CD4-positive, CD25-positive, alpha-beta regulatory T cell (primary cell): ENCODE data around the gene SLC6A19. TPM values are rescaled to one million over a fixed set of nuclear protein-coding genes. Genes with fewer than 3 reads are reported as not detected.

Source experiments
- ATAC-seq, 2 donors: fragments of 150-1000 bp; cut with Tn5 transposase; one replicate each; pipeline ENCODE4 v1.10.0; 2021; ENCODE audit warnings: low read depth in 2 of 2, moderate number of reproducible peaks in 2 of 2, moderate library complexity in 1 of 2
- DNase-seq, 3 donors: peaks; one replicate each; pipeline versions ENCODE4 v3.0.0 to v3.0.0-alpha.2; 2012 to 2022; ENCODE audit warnings: mixed read lengths in 1 of 3
- H3K27ac ChIP-seq: one replicate; pipeline ENCODE4 v1.7.0; 2013; ENCODE audit warnings: mild to moderate bottlenecking, low read length; ENCODE audit not compliant: insufficient read depth, poor library complexity, severe bottlenecking
- H3K27me3 ChIP-seq: one replicate; pipeline ENCODE4 v1.7.0; 2013; ENCODE audit warnings: low read length; ENCODE audit not compliant: control insufficient read depth, insufficient read depth
- H3K36me3 ChIP-seq: one replicate; pipeline ENCODE4 v1.7.0; 2013; ENCODE audit warnings: mild to moderate bottlenecking, low read length, moderate library complexity; ENCODE audit not compliant: control insufficient read depth, insufficient read depth
- H3K4me1 ChIP-seq: 2 replicates; pipeline ENCODE4 v1.7.0; 2013; ENCODE audit warnings: mild to moderate bottlenecking, low read length; ENCODE audit not compliant: insufficient read depth, control insufficient read depth, poor library complexity, severe bottlenecking
- H3K4me3 ChIP-seq: one replicate; pipeline ENCODE4 v1.7.0; 2013; ENCODE audit warnings: low read depth, mild to moderate bottlenecking, low read length, moderate library complexity
- H3K9me3 ChIP-seq, 2 experiments: 1 replicate in 1 of 2; 2 replicates in 1 of 2; pipeline ENCODE4 v1.7.0; 2013; ENCODE audit warnings: low read length in 2 of 2, mild to moderate bottlenecking in 1 of 2, moderate library complexity in 1 of 2; ENCODE audit not compliant: control insufficient read depth in 2 of 2
- H3K27ac Mint-ChIP-seq, 3 donors: one replicate each; pipeline ENCODE4 v1.8.0; 2020 to 2022; ENCODE audit warnings: mild to moderate bottlenecking in 3 of 3, mixed read lengths in 3 of 3, moderate library complexity in 2 of 3
- H3K27me3 Mint-ChIP-seq: one replicate; pipeline ENCODE4 v1.8.0; 2022; ENCODE audit warnings: mild to moderate bottlenecking, mixed read lengths
- H3K36me3 Mint-ChIP-seq: one replicate; pipeline ENCODE4 v1.8.0; 2020; ENCODE audit warnings: mixed read lengths
- H3K4me1 Mint-ChIP-seq, 4 donors: one replicate each; pipeline ENCODE4 v1.8.0; 2020 to 2022; ENCODE audit warnings: mixed read lengths in 4 of 4, mild to moderate bottlenecking in 1 of 4
- H3K4me3 Mint-ChIP-seq, 4 donors: one replicate each; pipeline ENCODE4 v1.8.0; 2020 to 2022; ENCODE audit warnings: mild to moderate bottlenecking in 4 of 4, mixed read lengths in 4 of 4, moderate library complexity in 3 of 4
- H3K9me3 Mint-ChIP-seq, 7 donors: one replicate each; pipeline ENCODE4 v1.8.0; 2020 to 2022; ENCODE audit warnings: mixed read lengths in 7 of 7, mild to moderate bottlenecking in 3 of 7, moderate library complexity in 2 of 7
- polyA plus RNA-seq, 4 donors: library from polyadenylated mRNA; unstranded; fragments of 300-500 nt; fragmentation: Illumina TruSeq; gene quantifications; one replicate each; pipeline ENCODE4 v1.2.3, GENCODE V29; 2021
- total RNA-seq: library from RNA; stranded (reverse); gene quantifications from one replicate; pipeline ENCODE4 v1.2.3, GENCODE V29; 2022

SLC6A19 gene
- total and polyA plus RNA-seq, 5 donors from 2014 or later: not detected

GRCh38 chr5:1235379-1235778, 34.0 kb downstream of the SLC6A19 start:
- no peak overlapping the region for H3K27ac ChIP-seq
- ATAC-seq (no peak), DNase-seq (no peak)
- H3K4me1 Mint-ChIP-seq: no peaks in the 10 kb centered on the region
- no peaks in the 10 kb centered on the region for H3K4me1 ChIP-seq
- H3K27me3 ChIP-seq: no peaks in the 10 kb centered on the region
- H3K27me3 Mint-ChIP-seq: peaks cover 4% of the 10 kb centered on the region
- no peak overlapping the region for H3K4me3 ChIP-seq
- H3K4me3 Mint-ChIP-seq: no peak overlapping the region
- H3K9me3 Mint-ChIP-seq: peaks cover 0 to 12% (median 4%) of the 10 kb centered on the region in 7 donors
- no peaks in the 10 kb centered on the region for H3K36me3 Mint-ChIP-seq
- peaks cover 4 to 12% of the 10 kb centered on the region in 2 experiments for H3K9me3 ChIP-seq
- H3K27ac Mint-ChIP-seq: no peak overlapping the region
- H3K36me3 ChIP-seq: no peaks in the 10 kb centered on the region

GRCh38 chr5:1235838-1236237, 34.4 kb downstream of the SLC6A19 start:
- no peak overlapping the region for H3K4me3 ChIP-seq
- H3K9me3 Mint-ChIP-seq: peaks cover 0 to 12% (median 4%) of the 10 kb centered on the region in 7 donors
- H3K4me1 ChIP-seq: no peaks in the 10 kb centered on the region
- peak overlapping the region in 1 of 4 donors; percentile 4 for H3K4me3 Mint-ChIP-seq
- DNase-seq (no peak), ATAC-seq (no peak)
- H3K4me1 Mint-ChIP-seq: no peaks in the 10 kb centered on the region
- H3K27me3 ChIP-seq: no peaks in the 10 kb centered on the region
- no peak overlapping the region for H3K27ac ChIP-seq
- no peaks in the 10 kb centered on the region for H3K36me3 Mint-ChIP-seq
- no peak overlapping the region for H3K27ac Mint-ChIP-seq
- peaks cover 4 to 12% of the 10 kb centered on the region in 2 experiments for H3K9me3 ChIP-seq
- peaks cover 4% of the 10 kb centered on the region for H3K27me3 Mint-ChIP-seq
- H3K36me3 ChIP-seq: no peaks in the 10 kb centered on the region

- ATAC-seq (no peak), DNase-seq (no peak)
- Mint-ChIP-seq H3K36me3 (no peaks in the 10 kb centered on the region), H3K4me1 (peaks cover 0 to 2% (median 0%) of the 10 kb centered on the region in 4 donors), H3K9me3 (peaks cover 0 to 12% (median 4%) of the 10 kb centered on the region in 7 donors), H3K4me3 (no peak overlapping the region), H3K27ac (no peak overlapping the region), H3K27me3 (peaks cover 4% of the 10 kb centered on the region)
- Histone ChIP-seq H3K4me1 (no peaks in the 10 kb centered on the region), H3K27me3 (no peaks in the 10 kb centered on the region), H3K9me3 (peaks cover 4 to 12% of the 10 kb centered on the region in 2 experiments), H3K36me3 (no peaks in the 10 kb centered on the region), H3K4me3 (no peak overlapping the region), H3K27ac (no peak overlapping the region)
Observed at GRCh38 chr5:1239505-1240251, 38.3 kb downstream of the SLC6A19 start.

- Histone ChIP-seq H3K27ac (no peak overlapping the region), H3K9me3 (peaks cover 4 to 10% of the 10 kb centered on the region in 2 experiments), H3K36me3 (no peaks in the 10 kb centered on the region), H3K27me3 (no peaks in the 10 kb centered on the region), H3K4me1 (no peaks in the 10 kb centered on the region), H3K4me3 (no peak overlapping the region)
- Mint-ChIP-seq H3K36me3 (no peaks in the 10 kb centered on the region), H3K4me1 (peaks cover 0 to 2% (median 0%) of the 10 kb centered on the region in 4 donors), H3K27ac (peak overlapping the region in 1 of 3 donors; percentile 32), H3K27me3 (peaks cover 4% of the 10 kb centered on the region), H3K4me3 (no peak overlapping the region), H3K9me3 (peaks cover 0 to 10% (median 4%) of the 10 kb centered on the region in 7 donors)
- DNase-seq: no peak
- ATAC-seq: no peak
Observed at GRCh38 chr5:1240496-1241260, 39.3 kb downstream of the SLC6A19 start.

GRCh38 chr5:1241509-1242080, 40.2 kb downstream of the SLC6A19 start:
- H3K9me3 ChIP-seq: peaks cover 0 to under 1% of the 10 kb centered on the region in 2 experiments
- ATAC-seq: no peak
- no peak overlapping the region for H3K27ac Mint-ChIP-seq

GRCh38 chr5:1242733-1243486, 41.5 kb downstream of the SLC6A19 start:
- no peaks in the 10 kb centered on the region for H3K36me3 ChIP-seq

More at GRCh38 chr5:1241509-1242080, 40.2 kb downstream of the SLC6A19 start:
- DNase-seq: no peak
- no peaks in the 10 kb centered on the region for H3K4me1 ChIP-seq
- Mint-ChIP-seq H3K9me3 (peaks cover 0 to 4% (median under 1%) of the 10 kb centered on the region in 7 donors), H3K36me3 (no peaks in the 10 kb centered on the region), H3K4me3 (no peak overlapping the region), H3K27me3 (peaks cover 4% of the 10 kb centered on the region), H3K4me1 (peaks cover 0 to 2% (median 0%) of the 10 kb centered on the region in 4 donors)
- no peak overlapping the region for H3K27ac ChIP-seq
- H3K36me3 ChIP-seq: no peaks in the 10 kb centered on the region
- H3K27me3 ChIP-seq: no peaks in the 10 kb centered on the region
- H3K4me3 ChIP-seq: no peak overlapping the region

GRCh38 chr5:1243487-1244130, 42.2 kb downstream of the SLC6A19 start:
- ATAC-seq: no peak
- DNase-seq: no peak
- Histone ChIP-seq H3K36me3 (no peaks in the 10 kb centered on the region), H3K4me1 (no peaks in the 10 kb centered on the region), H3K4me3 (no peak overlapping the region), H3K27ac (no peak overlapping the region), H3K27me3 (no peaks in the 10 kb centered on the region), H3K9me3 (no peaks in the 10 kb centered on the region)
- Mint-ChIP-seq H3K36me3 (no peaks in the 10 kb centered on the region), H3K4me1 (peaks cover 0 to 2% (median 0%) of the 10 kb centered on the region in 4 donors), H3K27me3 (no peaks in the 10 kb centered on the region), H3K27ac (no peak overlapping the region), H3K4me3 (no peak overlapping the region), H3K9me3 (peaks cover 0 to 1% (median 0%) of the 10 kb centered on the region in 7 donors)

More at GRCh38 chr5:1242733-1243486, 41.5 kb downstream of the SLC6A19 start:
- Histone ChIP-seq H3K4me3 (no peak overlapping the region), H3K4me1 (no peaks in the 10 kb centered on the region), H3K27me3 (no peaks in the 10 kb centered on the region), H3K27ac (no peak overlapping the region), H3K9me3 (no peaks in the 10 kb centered on the region)
- ATAC-seq: no peak
- peaks cover 0 to 1% (median 0%) of the 10 kb centered on the region in 7 donors for H3K9me3 Mint-ChIP-seq
- no peak overlapping the region for H3K4me3 Mint-ChIP-seq
- no peak for DNase-seq
- H3K27ac Mint-ChIP-seq: no peak overlapping the region
- H3K4me1 Mint-ChIP-seq: peaks cover 0 to 2% (median 0%) of the 10 kb centered on the region in 4 donors
- no peaks in the 10 kb centered on the region for H3K27me3 Mint-ChIP-seq
- no peaks in the 10 kb centered on the region for H3K36me3 Mint-ChIP-seq
